DMS153 (cell line): ENCODE measurements around the gene ITGB1BP1.

Source experiments
- DNase-seq: peaks from one replicate; lab custom pipeline; 2025; lab: John Stamatoyannopoulos, UW

Gene ITGB1BP1

GRCh38 chr2:9424447-9425164 is 1.3 kb upstream of the ITGB1BP1 start:
- no peak for DNase-seq

- DNase-seq, result no peak
These were observed 569 bp upstream of the ITGB1BP1 start for GRCh38 chr2:9423922-9424272.

DNA sequence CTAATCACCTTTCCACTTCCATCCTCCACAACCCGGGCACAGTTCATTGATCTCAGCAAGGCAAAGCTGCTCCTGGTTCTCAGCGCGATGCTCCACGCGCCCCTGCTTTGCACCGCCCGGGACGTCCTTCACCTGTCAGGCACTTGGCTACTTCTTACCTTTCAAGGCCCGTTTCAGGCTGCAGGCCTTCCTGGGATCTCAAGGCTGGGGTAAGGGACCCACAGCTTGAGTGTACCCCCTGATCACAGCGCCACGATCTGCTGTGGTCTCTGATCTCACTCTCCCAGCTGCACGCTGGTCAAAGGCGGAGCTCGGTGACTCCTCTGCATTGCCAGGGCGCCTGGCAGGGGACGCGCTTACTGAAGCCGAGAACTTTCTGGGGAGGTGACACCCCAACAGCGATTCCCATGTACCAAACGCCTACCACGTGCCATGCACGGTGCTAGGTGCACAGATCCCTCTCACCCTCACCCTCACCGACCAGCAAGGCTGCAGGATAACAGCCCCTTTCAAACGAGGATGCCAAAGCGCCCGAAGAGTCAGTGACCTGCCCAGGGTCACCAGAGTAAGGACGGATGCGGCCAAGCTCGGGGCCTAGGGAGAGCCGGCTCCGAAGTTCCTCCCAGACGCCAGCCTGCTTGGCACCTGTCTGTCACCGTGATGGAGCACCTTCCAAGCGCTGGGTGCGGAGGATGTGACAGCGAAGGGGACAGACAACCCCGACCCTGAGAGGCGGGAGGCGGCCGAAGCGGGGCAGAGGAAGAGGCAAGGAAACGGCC is 818 bp downstream of the ITGB1BP1 start:
- no peak for DNase-seq

DNA sequence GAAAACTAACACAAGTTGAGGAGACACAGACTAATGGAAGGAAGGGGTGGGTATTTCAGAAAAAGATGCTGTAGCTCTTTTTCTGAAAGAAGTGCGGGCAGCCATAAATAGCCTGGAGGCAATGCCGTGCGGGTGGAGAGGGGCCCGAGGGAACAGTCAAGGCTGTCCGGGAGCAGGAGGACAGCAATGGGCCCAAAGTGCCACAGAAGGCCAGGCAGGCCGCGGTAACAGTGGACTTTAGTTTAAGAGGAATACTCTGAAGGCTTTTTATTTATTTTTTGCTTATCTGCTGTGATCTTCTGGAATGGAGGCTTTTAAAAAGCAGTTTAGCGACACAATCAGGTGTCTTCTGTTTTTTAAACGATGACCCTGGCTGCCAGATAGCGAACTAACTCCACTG is 2.8 kb downstream of the ITGB1BP1 start:
- DNase-seq, result no peak

DNA sequence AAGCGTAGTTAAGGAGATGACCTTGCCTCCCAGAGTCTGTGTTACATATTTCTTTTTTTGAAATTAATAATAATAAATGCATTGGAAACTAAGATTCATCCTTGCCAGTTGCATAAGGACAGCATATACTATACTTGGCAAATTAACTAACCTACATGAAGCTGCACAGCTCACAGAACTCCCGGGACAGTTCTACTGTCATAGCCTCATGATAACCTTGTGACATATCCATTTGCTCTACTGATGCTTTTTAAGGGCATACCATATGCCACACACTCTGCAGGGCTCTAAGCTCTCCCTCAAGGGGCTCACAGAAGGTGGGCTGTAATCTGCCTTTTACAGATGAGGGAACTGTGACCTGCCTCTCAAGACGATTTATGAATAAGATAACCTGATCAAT is 3.8 kb downstream of the ITGB1BP1 start:
- DNase-seq, result no peak

DNA sequence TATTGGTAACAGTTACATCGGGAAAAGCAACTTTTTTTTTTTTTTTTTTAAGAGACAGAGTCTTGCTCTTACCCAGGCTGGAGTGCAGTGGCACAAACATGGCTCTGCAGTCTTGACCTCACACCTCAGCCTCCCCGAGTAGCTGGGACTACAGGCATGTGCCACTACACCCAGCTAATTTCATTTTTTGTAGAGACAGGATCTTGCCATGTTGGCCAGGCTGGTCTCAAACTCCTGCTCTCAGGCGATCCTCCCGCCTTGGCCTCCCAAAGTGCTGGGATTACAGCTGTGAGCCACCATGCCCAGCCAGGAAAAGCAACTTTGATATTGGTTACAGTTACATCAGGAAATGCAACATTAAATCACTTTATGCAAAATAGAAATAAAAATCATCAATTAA is 4.6 kb downstream of the ITGB1BP1 start:
- no peak for DNase-seq

GRCh38 chr2:9417725-9418124 is 5.6 kb downstream of the ITGB1BP1 start:
- DNase-seq, result no peak

GRCh38 chr2:9416962-9417316 is 6.4 kb downstream of the ITGB1BP1 start:
- DNase-seq, result no peak

GRCh38 chr2:9416267-9416961 is 6.9 kb downstream of the ITGB1BP1 start:
- DNase-seq, result no peak

DNA sequence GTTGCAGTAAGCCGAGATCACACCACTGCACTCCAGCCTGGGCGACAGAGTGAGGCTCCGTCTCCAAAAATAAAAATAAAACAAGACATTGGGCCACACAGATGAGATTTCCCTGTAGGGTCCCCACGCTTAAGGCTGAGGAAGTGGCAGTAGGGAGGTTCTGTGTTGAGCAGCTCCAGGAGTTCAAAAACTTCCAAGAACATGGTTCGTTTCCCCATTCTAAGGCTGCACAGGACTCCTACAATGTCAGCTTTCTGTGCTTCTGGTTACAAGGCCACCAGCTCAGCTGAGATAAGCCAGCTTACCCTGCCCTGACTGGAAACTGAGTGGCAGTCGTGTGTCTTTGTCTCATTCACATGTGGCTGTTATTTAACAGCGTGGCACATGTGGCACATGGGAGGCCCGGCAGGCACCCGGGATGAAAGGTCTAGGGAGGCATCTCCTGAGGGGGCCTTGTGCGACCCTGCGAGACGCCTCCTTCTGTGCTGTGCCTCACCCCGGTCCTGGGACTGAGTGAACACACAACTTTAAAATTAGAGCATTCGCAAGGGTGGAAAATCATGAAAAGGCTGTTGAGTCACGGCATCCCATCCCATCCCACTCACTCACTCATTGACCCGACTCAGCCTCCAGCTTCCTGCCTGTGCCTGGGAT is 7.7 kb downstream of the ITGB1BP1 start:
- no peak for DNase-seq

DNA sequence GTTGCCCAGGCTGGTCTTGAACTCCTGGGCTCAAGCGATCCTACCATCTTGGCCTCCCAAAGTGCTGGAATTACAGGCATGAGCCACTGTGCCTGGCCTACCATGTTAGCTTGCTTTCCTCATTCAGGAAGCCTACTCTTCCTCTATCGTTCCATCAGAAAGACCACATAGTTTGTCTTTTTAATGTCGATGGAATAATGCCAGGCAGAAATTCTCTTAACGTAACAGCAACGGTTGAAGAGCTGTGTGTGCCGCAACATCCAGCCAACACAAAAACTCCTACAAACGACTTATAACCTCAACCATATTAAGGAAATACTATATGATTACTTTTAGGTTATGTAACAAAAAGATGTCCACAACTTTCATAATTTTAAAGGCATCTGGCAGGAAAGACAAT is 10.5 kb downstream of the ITGB1BP1 start:
- DNase-seq, result no peak

DNA sequence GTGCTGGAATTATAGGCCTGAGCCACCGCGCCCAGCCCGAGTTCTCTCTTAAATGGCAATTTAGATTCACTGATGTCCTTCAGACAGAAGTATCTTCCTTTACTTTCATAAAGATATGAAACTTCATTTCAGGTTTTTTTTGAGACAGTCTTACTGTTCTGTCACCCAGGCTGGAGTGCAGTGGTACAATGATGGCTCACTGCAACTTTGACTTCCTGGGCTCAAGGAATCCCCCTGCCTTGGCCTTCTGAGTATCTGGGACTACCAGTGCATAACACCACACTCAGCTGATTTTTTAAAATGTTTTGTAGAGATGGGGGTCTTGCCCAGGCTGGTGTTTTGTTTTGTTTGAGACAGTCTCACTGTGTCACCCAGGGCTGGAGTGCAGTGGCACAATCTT is 13.2 kb downstream of the ITGB1BP1 start:
- no peak for DNase-seq

DNA sequence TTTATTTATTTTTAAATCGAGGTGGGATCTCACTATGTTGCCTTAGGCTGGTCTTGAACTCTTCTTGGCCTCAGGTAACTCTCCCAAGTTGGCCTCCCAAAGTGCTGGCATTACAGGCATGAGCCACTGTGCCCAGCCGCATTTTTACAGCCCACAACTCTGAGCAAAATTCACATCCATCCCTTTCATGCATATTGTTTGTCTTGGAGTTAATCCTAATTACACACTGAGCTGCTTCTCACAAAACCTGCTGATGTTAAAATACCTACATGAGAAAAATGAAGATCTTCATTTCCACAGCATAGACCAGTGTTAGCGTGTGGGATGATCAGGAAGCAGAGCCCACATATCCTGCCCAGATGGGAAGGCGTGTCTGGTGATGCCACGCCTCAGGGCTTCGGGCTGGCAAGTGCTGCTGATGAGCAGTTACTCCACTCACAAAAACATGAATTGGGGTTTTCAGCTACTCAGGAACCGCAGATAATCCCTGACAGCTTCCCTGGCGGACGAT is 14.6 kb downstream of the ITGB1BP1 start:
- DNase-seq, result no peak

GRCh38 chr2:9407363-9407811 is 15.9 kb downstream of the ITGB1BP1 start:
- no peak for DNase-seq

- DNase-seq, result no peak
These were observed 16.6 kb downstream of the ITGB1BP1 start for GRCh38 chr2:9406529-9407362.

DNA sequence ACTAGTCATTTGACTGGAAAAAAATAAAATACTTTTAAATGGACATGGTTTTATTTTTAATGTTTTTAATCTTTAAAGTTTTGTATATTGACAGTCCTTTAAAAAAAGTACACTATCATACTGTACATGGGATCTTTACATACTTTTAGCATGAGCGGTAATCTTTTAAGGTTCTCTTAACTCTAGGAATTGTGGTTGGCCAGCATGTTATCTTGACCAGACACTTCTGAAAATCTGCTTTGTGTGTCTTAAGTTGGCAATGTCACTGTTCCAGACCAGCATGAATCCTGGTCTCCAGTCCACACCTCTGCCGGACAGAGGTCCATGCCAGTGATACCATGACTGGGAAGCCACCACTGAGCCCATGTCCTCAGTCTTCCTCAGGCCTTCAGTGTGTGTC is 17.7 kb downstream of the ITGB1BP1 start:
- DNase-seq, result no peak

DNA sequence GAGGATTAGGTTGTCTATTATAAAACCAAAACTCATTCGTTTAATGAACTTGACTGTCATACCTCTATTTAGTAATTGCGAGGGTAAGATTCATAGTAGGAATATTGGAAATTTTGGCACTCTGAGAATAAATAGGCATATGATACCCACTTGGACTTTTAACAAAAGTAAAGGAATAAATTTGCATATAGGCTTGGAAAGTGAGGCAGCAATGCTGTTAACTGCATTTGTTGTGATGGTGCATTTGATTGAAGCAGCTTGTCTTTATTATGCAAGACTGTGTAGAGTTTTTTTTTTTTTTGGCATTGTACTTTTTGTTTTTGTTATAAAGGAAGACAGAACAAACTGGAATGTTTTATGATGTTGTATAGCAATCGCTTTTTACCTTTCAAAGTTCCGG is 18.9 kb downstream of the ITGB1BP1 start:
- DNase-seq, result no peak

- DNase-seq, result no peak
These were observed 19.4 kb downstream of the ITGB1BP1 start for GRCh38 chr2:9403924-9404323.

DNA sequence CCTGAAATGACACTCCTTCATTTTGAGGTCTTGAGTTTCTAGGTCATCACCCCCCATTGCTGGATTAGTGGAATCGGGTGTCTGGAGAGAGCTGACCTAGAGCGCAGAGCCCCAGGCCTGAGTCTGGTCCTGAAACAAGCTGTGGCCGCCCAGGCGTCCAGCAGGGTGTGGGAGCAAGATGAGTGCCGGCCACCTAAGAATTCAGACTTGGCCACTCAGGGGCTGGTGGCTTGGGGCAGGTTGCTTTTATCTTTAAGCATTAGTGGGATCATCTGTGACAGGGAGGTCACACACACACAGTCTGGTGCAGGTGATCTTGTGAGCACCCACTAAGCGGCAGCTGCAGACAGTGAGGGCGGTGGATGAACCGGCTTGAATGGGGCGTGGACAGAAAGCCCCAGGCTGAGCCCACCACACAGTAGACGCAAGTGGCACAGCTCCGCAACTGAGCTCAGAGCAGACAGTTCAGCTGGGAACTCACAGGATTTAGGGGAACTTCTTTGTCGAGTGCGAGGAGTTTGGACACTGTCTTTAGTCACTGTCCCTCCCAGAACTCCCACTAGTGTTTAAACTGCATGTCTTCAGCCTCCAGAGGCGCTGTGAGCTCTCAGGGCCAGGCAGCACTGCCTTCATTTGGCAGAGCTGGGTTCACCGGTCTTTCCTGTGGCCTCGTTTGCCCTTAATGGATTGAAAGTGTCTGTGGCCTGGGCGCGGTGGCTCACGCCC is 21.5 kb downstream of the ITGB1BP1 start:
- no peak for DNase-seq

GRCh38 chr2:9401059-9401547 is 22.2 kb downstream of the ITGB1BP1 start:
- no peak for DNase-seq
